ENCODE data around the gene LDLR.

The LDLR gene

DNA sequence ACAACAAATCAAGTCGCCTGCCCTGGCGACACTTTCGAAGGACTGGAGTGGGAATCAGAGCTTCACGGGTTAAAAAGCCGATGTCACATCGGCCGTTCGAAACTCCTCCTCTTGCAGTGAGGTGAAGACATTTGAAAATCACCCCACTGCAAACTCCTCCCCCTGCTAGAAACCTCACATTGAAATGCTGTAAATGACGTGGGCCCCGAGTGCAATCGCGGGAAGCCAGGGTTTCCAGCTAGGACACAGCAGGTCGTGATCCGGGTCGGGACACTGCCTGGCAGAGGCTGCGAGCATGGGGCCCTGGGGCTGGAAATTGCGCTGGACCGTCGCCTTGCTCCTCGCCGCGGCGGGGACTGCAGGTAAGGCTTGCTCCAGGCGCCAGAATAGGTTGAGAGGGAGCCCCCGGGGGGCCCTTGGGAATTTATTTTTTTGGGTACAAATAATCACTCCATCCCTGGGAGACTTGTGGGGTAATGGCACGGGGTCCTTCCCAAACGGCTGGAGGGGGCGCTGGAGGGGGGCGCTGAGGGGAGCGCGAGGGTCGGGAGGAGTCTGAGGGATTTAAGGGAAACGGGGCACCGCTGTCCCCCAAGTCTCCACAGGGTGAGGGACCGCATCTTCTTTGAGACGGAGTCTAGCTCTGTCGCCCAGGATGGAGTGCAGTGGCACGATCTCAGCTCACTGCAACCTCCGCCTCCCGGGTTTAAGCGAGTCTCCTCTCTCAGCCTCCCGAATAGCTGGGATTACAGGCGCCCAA lies at the start of gene LDLR:
TSS of gene LDLR (plus strand) at position 210 of the 760 bp plus-strand sequence. CDS start at position 296, 86 bp downstream.
- DNase-seq, result peak; percentile 85

DNA sequence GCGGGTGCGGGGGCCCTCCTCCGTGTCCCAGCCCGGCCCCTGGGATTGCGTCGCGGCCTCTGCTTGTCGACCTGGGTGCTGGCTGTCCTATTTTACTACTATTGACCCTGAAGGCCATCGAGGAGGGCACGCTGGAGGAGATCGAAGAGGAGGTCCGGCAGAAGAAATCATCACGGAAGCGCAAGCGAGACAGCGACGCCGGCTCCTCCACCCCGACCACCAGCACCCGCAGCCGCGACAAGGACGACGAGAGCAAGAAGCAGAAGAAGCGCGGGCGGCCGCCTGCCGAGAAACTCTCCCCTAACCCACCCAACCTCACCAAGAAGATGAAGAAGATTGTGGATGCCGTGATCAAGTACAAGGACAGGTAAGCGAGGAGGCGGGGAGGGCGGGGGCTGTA lies 48.1 kb upstream of the LDLR start:
- DNase-seq, result no peak

DNA sequence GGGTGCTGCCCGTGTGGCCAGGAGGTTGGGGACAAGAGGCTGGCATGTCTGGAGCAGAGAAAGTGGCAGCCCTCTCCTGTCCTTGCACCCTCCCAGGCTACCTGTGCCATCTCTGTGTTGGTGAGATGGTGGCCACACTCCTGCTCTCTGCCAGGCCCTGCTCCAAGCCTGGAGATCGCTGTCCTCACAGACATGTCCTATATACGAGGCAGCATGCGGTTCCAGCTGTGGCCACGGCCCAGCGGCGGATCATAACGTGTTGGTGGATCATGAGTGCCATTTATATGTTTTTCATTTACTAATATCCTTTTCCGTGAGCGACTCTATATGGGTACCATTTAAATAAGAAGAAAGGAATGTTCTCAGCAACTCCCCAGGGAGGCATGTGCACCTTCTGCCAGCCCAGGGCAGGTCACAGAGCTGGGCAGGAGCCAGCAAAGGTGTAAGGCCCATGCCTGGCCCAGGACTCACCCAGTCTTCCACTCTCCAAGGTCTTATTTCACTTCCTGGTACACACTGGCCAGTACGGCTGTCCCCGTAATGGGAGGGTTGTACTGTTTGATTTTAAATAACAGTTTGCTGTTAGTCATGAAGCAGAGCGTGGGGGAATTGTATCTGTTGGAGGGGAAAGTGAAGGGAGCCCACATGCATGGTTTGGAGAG lies 47.2 kb upstream of the LDLR start:
- DNase-seq, result no peak

DNA sequence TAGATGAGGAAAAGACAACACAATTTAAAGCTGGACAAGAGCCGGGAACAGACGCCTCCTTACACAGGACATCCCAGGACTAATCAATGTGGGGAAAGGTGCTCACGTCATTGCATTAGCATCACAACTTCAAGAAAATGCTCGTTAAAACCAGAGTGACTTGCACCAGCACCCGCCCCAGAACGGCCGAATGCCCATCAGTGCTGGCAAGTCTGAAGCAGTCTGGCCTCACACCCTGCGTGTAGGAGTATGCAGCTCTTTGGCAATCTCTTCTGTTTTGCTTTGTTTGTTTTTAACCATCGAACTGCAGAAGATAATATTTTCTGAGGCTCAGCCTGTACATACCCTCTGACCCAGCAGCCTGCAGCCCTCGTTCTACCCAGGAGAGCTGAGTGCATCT lies 44.8 kb upstream of the LDLR start:
- no peak for DNase-seq

DNA sequence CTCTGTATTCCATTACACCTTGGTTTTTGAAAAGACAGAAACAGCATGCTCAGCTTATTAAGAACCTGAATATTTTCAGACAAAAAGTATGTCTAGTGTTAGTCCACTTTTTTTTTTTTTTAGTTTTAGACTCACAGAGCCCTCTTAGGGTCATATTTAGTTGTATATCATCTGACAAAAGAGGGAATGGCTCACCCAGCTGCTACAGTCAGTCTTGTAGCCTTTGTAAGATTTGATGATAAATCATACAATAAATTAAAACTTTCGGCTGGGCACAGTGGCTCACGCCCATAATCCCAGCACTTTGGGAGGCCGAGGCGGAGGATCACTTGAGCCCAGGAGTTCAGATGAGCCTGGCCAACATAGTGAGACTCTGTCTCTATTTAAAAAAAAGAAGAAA lies 43.7 kb upstream of the LDLR start:
- DNase-seq, result no peak

DNA sequence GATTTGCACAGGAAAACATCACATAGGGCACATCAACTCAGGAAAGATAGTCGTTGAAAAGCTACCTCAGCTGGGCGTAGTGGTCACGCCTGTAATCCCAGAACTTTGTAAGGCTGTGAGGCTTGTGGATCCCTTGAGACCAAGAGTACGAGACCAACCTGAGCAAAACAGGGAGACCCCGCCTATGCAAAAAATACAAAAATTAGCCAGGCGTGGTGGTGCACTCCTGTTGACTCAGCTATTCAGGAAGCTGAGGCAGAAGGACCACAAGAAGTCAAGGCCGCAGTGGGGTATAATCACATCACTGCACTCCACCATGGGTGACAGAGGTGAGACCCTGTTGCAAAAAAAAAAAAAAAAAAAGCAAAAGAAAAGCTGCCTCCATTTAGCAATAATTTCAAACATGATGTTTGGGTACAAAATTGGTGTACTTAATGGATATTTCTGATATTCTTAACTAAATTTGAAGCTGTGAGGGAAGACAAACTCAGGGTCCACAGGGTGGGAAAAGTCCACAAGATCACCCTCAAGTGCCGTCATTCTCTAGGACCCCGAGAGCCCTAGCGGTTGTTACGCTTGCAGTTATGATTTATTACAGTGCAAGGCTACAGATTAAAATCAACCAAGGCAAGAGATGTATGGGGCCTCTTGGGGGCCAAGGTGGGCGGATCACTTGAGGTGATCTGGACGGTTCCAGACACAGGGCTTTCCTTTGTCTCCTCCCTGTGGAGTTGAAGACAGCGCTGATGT lies 42.5 kb upstream of the LDLR start:
- DNase-seq, result no peak

DNA sequence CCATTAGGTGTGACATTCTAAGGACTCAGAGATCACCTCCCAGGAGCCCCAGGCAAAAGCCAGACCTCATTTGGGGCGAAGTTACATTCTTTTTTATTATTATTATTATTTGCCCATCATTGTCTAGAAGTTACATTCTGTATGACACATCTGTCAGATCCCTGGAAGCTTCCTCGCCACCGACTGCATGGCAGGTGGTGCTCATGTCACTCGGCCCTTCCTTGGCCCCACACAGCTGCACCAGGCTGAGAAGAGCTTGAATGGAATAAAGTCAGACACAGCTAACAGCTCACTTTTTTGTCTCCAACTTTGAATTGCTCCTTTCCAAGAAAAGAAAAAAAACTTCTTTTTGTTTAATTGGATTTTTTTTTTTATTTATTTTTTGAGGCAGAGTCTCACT lies 41.4 kb upstream of the LDLR start:
- DNase-seq, result no peak

DNA sequence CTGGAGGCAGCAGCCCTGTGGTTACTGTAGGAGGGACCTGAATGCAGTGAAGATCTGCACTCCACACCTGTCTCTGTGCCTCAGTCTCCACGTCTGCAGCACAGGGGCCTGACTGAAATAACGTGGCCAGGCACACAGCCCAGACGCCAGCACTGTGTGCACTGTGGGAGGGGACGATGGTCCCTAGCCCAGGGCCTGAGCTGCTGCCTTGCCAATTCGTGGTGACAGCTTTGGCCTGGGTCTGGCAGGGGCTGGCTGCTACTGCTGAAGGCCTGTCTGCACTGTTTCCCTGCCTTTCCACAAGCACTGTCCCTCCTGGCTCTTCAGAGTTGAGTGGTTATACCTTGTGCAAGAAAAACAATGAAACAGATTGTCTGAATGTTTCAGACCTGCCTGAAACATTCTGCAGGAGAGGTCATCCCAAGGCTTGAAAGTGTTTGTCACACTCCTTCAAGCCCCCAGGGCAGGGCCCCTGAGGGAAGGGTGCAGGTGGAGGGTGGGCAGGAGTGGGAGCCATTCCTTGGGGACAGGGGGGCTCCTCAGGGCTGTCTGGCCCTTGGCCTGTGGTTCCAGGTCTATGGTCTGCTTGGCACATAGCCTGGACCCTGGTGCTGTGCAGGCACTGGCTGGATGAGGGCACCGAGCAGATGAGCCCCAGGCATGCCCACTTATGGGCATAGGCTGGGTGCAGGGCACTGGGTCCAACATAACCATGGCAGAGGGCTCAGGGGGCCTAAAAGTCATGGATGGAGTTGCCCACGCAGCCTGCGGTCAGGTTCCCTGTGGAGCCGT lies 38.7 kb upstream of the LDLR start:
- DNase-seq, result no peak

DNA sequence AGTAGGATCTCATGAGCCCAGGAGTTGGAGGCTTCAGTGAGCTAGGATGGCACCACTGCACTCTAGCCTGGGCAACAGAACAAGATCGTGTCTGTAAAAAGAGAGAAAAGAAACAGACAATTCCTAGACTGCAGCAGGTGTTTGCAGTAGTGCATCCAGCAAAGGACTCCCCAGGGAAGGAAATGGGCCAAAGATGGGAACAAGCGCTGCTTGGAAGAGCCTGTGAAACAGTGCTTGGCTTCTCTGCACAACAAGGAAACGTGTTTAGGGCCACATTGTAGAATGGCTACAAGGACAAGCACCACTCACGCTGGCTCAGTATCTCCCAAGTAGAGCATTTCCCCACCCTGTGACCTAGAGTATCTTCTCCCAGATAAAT lies 35.5 kb upstream of the LDLR start:
- no peak for DNase-seq

DNA sequence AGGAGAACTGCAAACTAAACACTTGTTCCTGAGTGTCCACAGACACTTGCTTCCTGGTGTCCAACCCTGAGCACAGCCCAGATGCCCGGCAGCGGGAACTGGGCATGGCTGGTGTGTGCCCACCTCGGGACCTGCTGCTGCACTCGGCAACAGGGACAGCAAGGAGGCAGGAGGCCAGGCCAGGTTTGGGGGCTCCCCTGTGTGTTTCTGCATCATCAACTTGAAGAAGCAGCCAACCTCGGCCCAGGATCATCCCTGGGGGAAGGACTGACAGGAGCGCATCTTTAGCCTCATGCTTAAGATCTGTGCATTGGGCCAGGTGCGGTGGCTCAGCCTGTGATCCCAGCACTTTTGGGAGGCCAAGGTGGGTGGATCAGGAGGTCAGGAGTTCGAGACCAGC lies 35.1 kb upstream of the LDLR start:
- no peak for DNase-seq

DNA sequence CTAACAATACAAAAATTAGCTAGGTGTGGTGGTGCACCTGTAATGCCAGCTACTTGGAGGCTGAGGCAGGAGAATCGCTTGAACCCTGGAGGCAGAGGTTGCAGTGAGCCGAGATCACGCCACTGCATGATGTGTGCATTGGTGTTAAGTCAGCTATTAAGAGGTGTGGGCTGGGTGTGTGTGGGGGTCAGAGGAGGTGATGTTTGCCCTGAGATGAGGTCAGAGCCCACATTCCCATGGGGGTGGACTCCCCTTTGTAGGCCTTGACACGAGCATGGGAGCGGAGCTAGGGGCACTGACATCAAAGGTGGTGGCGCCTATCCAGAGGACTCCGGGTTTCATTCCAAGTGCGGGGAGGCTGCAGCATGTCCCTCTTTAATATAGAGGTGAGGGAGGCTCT lies 34.6 kb upstream of the LDLR start:
- no peak for DNase-seq

DNA sequence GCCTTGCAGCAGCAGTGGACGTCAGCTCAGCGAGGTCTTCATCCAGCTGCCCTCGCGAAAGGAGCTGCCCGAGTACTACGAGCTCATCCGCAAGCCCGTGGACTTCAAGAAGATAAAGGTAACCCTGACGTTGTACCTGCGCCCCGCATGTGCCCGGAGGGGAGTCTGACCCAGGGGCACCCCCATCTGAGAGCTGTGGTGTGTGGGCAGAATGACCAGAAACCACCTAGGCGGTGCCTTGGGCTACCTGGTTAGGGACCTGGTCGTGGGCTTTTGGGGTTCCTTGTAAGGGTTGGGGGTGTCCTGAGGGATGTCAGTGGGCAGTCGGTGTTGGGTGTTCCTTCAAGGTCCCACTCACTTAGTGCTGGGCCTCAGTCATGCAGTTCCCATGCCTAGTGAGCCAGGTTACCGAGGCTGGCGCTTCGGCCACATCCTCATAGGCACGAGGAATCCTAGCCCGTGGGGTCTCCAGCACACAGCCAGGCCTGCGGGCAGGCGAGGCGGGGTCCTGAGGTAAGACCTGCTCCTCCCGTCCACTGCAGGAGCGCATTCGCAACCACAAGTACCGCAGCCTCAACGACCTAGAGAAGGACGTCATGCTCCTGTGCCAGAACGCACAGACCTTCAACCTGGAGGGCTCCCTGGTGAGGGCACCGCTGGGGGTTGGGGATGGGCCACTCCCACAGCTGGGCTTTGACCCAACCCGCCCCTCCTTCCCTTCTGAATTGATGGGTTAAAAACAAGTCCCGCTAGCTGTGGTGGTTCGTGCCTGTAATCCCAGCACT lies 30.8 kb upstream of the LDLR start:
- no peak for DNase-seq

DNA sequence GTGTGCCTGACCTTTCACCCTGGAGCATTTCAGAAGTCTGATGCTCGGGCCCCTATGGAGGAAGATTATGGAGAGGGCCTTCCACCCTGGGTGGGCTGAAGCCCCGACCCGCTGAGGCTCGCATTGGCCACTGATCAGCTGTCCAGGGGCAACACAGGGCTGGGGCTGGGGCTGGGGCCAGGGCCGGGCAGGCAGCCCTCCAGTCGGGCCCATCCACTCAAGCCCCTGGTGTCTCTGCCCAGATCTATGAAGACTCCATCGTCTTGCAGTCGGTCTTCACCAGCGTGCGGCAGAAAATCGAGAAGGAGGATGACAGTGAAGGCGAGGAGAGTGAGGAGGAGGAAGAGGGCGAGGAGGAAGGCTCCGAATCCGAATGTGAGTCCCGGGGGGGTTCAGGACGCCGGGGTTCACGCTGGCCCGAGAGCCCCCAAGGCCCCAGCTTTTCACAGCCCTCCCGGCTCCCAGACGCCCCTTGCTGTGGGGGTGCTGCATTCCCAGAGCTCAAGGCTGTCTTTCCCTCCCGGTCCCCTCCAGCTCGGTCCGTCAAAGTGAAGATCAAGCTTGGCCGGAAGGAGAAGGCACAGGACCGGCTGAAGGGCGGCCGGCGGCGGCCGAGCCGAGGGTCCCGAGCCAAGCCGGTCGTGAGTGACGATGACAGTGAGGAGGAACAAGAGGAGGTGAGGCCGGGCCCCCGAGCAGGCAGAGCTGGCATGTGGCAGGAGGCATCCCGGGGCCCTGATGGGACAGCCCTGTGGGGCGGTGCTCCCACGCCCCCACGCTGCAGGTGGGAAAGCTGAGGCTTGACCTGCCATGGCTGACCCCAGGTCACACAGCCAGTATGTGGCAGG lies 29.5 kb upstream of the LDLR start:
- DNase-seq, result no peak

DNA sequence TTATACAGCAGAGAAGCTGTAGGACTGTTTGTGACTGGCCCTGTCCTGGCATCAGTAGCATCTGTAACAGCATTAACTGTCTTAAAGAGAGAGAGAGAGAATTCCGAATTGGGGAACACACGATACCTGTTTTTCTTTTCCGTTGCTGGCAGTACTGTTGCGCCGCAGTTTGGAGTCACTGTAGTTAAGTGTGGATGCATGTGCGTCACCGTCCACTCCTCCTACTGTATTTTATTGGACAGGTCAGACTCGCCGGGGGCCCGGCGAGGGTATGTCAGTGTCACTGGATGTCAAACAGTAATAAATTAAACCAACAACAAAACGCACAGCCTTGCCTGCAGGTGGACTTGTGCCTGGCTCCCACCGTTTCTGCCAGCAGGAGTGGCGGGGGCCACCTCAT lies 27.3 kb upstream of the LDLR start:
- DNase-seq, result no peak

DNA sequence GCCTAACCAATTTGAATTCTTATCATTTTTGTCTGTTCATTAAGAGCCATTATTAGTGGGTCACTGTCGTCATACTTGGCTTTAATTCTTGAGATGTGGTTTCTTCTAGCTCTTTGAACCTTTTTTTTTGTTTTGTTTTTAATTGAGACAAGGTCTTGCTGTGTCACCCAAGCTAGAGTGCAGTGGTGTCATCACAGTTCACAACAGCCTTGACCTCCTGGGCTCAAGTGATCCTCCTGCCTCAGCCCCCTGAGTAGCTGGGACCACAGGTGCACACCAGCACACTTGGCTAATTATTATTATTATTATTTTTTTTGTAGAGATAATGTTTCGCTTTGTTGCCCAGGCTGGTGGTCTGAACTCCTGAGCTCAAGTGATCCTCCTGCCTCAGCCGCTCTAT lies 25.8 kb upstream of the LDLR start:
- DNase-seq, result no peak

DNA sequence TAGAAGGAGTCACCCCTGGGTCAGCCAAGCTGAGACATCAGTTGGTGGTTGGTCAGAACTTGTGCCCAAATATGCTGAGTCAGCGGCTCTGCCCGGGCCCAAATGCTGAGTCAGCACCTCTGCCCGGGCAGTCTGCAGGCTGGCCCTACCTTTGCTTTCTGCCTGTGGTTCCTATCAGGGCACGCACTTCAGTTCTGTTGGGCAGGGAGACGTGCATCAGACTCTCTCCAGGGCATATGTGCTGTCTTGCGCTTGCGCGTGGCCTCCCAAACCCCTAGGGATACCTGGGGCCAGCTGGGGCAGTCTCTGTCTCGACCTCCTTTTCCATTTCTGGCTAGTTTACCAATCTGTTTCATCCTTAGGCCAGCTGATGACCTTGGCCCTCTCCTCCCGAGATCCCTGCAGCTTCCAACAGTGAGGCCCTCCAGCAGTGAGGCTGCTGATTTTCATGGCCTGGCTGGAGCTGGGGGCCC lies 24.4 kb upstream of the LDLR start:
- DNase-seq, result no peak

DNA sequence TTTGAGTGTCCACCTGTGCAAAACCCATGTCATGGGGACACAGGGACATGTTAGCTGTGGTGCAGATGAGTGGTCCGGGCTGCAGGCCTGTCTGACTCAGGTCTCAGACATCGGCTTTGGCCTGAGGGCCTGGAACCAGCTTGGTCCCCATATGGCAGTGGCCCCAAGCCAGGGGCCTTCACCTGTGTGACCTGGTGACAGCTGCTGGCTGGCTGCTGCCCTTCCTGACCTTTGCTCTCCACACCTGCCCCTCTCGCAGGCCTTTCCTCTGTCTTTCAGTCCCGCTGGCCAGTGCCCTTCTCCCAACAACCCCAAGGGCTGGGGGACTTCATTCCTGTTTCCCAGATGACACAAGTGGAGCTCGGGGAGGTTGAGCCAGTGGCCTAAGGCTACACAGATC lies 22.9 kb upstream of the LDLR start:
- DNase-seq, result no peak

DNA sequence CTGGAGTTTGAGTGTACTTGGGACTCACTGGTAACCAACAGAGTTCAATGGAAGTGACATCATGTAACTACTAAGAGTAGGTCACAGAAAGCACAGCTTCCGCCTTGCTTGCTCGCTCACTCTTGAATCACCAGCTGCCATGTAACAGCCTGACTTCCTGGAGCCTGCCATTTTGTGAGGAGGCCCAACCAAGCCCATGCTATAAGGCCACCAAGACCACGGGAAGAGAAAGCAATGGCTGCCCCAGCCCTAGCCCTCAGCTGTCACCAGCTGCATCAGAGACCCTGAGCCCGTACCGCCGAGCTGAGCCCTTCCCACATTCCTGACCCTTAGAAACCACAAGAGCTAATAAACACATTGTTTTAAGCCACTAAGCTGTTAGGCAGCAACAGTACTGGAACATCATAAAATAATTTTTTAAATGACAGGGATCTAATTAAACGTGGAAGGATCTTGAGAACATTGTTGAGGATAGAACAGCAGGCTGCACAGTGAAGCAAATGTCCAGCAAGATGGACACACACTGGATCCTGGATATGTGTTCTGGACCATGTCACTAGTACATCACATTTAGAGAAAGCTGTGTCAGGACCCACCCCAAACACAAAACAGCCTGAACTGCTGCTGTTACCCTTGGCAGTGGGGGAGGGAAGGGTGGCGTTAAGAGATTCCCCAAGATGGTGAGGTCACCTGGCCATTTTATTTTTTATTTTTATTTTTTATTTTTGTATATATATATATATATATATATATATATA lies 21.7 kb upstream of the LDLR start:
- DNase-seq, result no peak

DNA sequence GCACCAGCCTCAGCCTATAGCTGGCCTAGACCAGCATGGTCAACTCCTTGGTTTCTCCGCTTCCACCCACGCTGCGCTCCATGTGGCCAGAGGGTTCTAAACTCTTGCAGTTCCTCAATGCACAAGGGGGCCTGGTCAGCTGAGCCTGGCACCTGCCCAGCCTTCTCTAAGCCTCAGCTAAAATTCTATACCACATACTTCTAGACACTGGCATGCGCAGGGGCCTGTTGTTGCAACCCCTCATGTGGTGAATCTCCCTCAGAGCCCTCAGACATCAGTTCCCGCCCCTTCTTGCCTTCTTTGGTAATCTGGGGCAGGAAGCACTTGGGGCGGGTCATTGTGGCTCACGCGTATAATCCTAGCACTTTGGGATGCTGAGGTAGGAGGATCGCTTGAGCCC lies 19.7 kb upstream of the LDLR start:
- no peak for DNase-seq

DNA sequence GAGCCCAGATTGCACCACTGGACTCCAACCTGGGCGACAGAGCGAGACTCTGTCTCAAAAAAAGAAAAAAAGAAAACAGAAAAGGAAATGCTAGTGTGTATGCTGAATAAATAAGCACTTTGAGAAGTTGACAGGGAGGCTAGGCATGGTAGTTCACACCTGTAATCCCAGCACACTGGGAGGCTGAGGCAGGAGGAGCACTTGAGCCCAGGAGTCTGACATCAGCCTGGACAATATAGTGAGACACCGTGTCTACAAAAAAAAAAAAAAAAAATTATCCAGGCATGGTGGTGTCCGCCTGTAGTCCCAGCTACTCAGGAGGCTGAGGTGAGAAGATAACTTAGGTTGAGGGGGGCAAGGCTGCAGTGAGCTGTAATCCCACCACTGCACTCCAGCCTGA lies 19.1 kb upstream of the LDLR start:
- DNase-seq, result no peak

DNA sequence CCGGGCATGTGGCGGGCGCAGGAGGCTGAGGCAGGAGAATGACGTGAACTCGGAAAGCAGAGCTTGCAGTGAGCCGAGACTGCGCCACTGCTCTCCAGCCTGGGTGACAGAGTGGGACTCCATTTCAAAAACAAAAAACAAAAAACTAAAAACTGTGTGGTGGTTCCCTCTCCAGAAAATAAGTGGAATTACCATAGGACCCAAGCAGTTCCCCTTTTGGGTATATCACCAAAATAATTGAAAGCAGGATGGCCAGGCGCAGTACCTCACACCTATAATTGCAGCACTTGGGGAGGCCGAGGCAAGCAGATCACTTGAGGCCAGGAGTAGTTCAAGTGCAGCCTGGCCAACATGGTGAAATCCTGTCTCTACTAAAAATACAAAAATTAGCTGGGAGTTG lies 15.7 kb upstream of the LDLR start:
- no peak for DNase-seq

Data from DMS79 (cell line).